ENCODE data around the gene ATF7.

The ATF7 gene

DNA sequence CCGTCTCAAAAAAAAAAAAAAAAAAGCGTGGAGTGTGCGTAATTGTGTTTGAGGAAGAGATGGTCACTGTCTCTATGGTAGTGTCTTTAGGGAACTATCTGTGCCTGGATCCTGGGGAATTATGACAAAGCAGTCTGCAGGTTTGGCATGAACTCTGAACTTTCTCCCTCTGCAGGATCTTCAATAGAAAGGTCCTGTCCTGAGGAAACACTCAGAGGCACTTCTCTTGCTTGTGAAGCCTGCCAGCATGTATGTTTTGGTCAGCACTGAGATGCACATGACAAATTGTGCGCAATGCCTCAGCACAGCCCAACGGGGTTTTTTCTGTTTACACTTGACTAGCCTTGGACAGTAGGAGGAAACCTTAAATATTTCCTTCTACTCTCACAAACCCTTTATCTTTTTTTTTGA lies 46.6 kb downstream of the ATF7 start:
- Histone ChIP-seq H3K27ac (replicated peaks) (no peak overlapping the region), H3K27me3 (ENCODE audit: insufficient read depth, poor library complexity, severe bottlenecking) (no peaks in the 10 kb centered on the region), H3K4me3 (replicated peaks; ENCODE audit: insufficient read depth, low read length) (no peak overlapping the region)
- TF ChIP-seq, protein P1, sequence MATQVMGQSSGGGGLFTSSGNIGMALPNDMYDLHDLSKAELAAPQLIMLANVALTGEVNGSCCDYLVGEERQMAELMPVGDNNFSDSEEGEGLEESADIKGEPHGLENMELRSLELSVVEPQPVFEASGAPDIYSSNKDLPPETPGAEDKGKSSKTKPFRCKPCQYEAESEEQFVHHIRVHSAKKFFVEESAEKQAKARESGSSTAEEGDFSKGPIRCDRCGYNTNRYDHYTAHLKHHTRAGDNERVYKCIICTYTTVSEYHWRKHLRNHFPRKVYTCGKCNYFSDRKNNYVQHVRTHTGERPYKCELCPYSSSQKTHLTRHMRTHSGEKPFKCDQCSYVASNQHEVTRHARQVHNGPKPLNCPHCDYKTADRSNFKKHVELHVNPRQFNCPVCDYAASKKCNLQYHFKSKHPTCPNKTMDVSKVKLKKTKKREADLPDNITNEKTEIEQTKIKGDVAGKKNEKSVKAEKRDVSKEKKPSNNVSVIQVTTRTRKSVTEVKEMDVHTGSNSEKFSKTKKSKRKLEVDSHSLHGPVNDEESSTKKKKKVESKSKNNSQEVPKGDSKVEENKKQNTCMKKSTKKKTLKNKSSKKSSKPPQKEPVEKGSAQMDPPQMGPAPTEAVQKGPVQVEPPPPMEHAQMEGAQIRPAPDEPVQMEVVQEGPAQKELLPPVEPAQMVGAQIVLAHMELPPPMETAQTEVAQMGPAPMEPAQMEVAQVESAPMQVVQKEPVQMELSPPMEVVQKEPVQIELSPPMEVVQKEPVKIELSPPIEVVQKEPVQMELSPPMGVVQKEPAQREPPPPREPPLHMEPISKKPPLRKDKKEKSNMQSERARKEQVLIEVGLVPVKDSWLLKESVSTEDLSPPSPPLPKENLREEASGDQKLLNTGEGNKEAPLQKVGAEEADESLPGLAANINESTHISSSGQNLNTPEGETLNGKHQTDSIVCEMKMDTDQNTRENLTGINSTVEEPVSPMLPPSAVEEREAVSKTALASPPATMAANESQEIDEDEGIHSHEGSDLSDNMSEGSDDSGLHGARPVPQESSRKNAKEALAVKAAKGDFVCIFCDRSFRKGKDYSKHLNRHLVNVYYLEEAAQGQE (IDR thresholded peaks at IDR 0.05; ENCODE audit: insufficient replicate concordance, low read depth): no peak
- TF ChIP-seq POLR2AphosphoS5 (IDR thresholded peaks at IDR 0.05; ENCODE audit: low read depth): no peak
- no peak for TF ChIP-seq GABPA (IDR thresholded peaks at IDR 0.05; ENCODE audit: low read depth)
- TF ChIP-seq CTCF (IDR thresholded peaks at IDR 0.05; ENCODE audit: insufficient read depth, low read length): no peak
- no peak for TF ChIP-seq SPI1 (IDR thresholded peaks at IDR 0.05; ENCODE audit: borderline replicate concordance, low read depth)
- no peak for DNase-seq (ENCODE audit: low read depth in 1 of 2, low spot score in 1 of 2)

DNA sequence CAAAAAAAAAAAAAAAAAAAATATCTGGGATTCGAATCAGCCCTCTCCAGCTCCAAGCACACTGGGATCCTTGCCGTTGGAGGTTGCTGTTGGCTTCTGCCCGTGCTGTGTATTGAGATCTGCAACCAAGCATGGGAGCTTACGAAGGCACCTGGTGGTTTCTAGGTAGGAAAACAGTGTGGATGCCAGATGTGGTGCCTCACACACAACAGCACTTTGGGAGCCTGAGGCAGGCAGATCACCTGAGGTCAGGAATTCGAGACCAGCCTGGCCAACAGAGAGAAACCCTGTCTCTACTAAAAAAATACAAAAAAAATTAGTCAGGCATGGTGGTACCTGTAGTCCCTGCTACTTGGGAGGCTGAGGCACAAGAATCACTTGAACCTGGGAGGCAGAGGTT lies 47.4 kb downstream of the ATF7 start:
- no peak overlapping the region for H3K4me3 ChIP-seq (replicated peaks; ENCODE audit: insufficient read depth, low read length)
- H3K27me3 ChIP-seq (ENCODE audit: insufficient read depth, poor library complexity, severe bottlenecking): no peaks in the 10 kb centered on the region
- TF ChIP-seq CTCF (IDR thresholded peaks at IDR 0.05; ENCODE audit: insufficient read depth, low read length) (no peak), GABPA (IDR thresholded peaks at IDR 0.05; ENCODE audit: low read depth) (no peak), SPI1 (IDR thresholded peaks at IDR 0.05; ENCODE audit: borderline replicate concordance, low read depth) (no peak), POLR2AphosphoS5 (IDR thresholded peaks at IDR 0.05; ENCODE audit: low read depth) (no peak)
- TF ChIP-seq, protein P1 (IDR thresholded peaks at IDR 0.05; ENCODE audit: insufficient replicate concordance, low read depth): no peak
- no peak overlapping the region for H3K27ac ChIP-seq (replicated peaks)
- DNase-seq (ENCODE audit: low read depth in 1 of 2, low spot score in 1 of 2): no peak

DNA sequence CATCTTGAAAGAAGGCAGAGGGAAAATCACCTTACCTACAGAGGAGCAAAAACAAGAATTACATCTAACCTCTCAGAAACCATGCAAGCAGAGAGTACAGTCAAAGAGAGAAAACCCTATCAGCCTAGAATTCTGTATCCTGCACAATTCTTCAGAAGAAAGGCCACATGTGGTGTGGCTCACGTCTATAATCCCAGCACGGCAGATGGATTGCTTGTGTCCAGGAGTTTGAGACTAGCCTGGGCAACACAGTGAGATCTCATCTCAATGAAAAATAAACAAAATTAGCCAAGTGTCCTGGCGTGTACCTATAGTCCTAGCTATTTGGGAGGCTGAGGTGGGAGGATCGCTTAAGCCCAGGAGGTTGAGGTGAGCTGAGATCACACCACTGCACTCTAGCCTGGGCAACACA lies 48.2 kb downstream of the ATF7 start:
- Histone ChIP-seq H3K4me3 (replicated peaks; ENCODE audit: insufficient read depth, low read length) (no peak overlapping the region), H3K27ac (replicated peaks) (no peak overlapping the region), H3K27me3 (ENCODE audit: insufficient read depth, poor library complexity, severe bottlenecking) (no peaks in the 10 kb centered on the region)
- TF ChIP-seq POLR2AphosphoS5 (IDR thresholded peaks at IDR 0.05; ENCODE audit: low read depth): no peak
- no peak for TF ChIP-seq SPI1 (IDR thresholded peaks at IDR 0.05; ENCODE audit: borderline replicate concordance, low read depth)
- TF ChIP-seq CTCF (IDR thresholded peaks at IDR 0.05; ENCODE audit: insufficient read depth, low read length): no peak
- TF ChIP-seq, protein P1 (IDR thresholded peaks at IDR 0.05; ENCODE audit: insufficient replicate concordance, low read depth): no peak
- TF ChIP-seq GABPA (IDR thresholded peaks at IDR 0.05; ENCODE audit: low read depth): no peak
- DNase-seq (ENCODE audit: low read depth in 1 of 2, low spot score in 1 of 2): no peak

Measured in HL-60 (cell line).